IMR-90 (cell line): ENCODE data around the gene KCNIP3. TPM values are rescaled to one million over a fixed set of nuclear protein-coding genes. Genes with fewer than 3 reads are reported as not detected.

Experiments
- ATAC-seq: fragments of 200-7000 bp; cut with Tn5 transposase; 2 replicates; pipeline ENCODE4 v1.9.1; 2020; ENCODE audit warnings: low read depth, mild to moderate bottlenecking, moderate library complexity
- BruUV-seq: library from RNA; stranded (reverse); fragments of 400-500 nt; replicated peaks from 2 replicates; lab custom pipeline; 2021; lab: Mats Ljungman, UMichigan
- CTCF ChIA-PET: fragments of 300-600 bp; formaldehyde crosslinking; extraction: SDS; loops from one replicate; lab custom pipeline; 2021; ENCODE audit warnings: antibody characterized with exemption; lab: Yijun Ruan, JAX
- POLR2A ChIA-PET: fragments of 300-600 bp; sonication (Branson Sonifier 250); formaldehyde crosslinking; loops from one replicate; lab custom pipeline; 2022; ENCODE audit warnings: antibody characterized with exemption; ENCODE audit not compliant: unreplicated experiment; lab: Charles Lee
- DNase-seq: peaks from one replicate; pipeline ENCODE4 v3.0.0; 2013
- H2AFZ ChIP-seq: replicated peaks from 2 replicates; pipeline ENCODE3; 2013; ENCODE audit warnings: low read length, mild to moderate bottlenecking; ENCODE audit not compliant: poor library complexity
- H2AK5ac ChIP-seq: 2 replicates; pipeline ENCODE4 v1.6.1; 2013; ENCODE audit warnings: low read depth, low read length, inconsistent platforms
- H2AK9ac ChIP-seq: replicated peaks from 2 replicates; pipeline ENCODE3; 2013; ENCODE audit warnings: mild to moderate bottlenecking, low read depth, low read length, moderate library complexity; ENCODE audit not compliant: poor library complexity
- H2BK120ac ChIP-seq: 2 replicates; pipeline ENCODE4 v1.6.1; 2013; ENCODE audit warnings: low read depth, low read length, inconsistent platforms
- H2BK15ac ChIP-seq: 3 replicates; pipeline ENCODE4 v1.6.1; 2013; ENCODE audit warnings: low read depth, low read length, inconsistent platforms
- H2BK20ac ChIP-seq: 2 replicates; pipeline ENCODE4 v1.6.1; 2013; ENCODE audit warnings: low read depth, mild to moderate bottlenecking, inconsistent platforms, low read length, moderate library complexity
- H2BK5ac ChIP-seq: 2 replicates; pipeline ENCODE4 v1.6.1; 2013; ENCODE audit warnings: mild to moderate bottlenecking, low read depth, low read length, inconsistent platforms; ENCODE audit not compliant: poor library complexity, severe bottlenecking
- H3K14ac ChIP-seq: replicated peaks from 2 replicates; pipeline ENCODE4 v1.6.1; 2013; ENCODE audit warnings: low read depth, low read length, inconsistent platforms
- H3K18ac ChIP-seq: 2 replicates; pipeline ENCODE4 v1.6.1; 2013; ENCODE audit warnings: low read depth, low read length, control low read depth
- H3K23ac ChIP-seq: 2 replicates; pipeline ENCODE4 v1.6.1; 2013; ENCODE audit warnings: low read depth, low read length, inconsistent platforms
- H3K27ac ChIP-seq: 2 replicates; pipeline ENCODE4 v1.5.1; 2013; ENCODE audit warnings: mild to moderate bottlenecking, control low read depth, low read length; ENCODE audit not compliant: insufficient read depth
- H3K27me3 ChIP-seq: 2 replicates; pipeline ENCODE4 v1.6.1; 2013; ENCODE audit warnings: low read length; ENCODE audit not compliant: control insufficient read depth, insufficient read depth
- H3K36me3 ChIP-seq: 2 replicates; pipeline ENCODE4 v1.6.1; 2013; ENCODE audit warnings: low read length, mixed read lengths; ENCODE audit not compliant: control insufficient read depth, insufficient read depth
- H3K4ac ChIP-seq: 2 replicates; pipeline ENCODE4 v1.6.1; 2013; ENCODE audit warnings: low read depth, low read length, inconsistent platforms
- H3K4me1 ChIP-seq: 2 replicates; pipeline ENCODE4 v1.6.1; 2013; ENCODE audit warnings: low read length, mixed read lengths; ENCODE audit not compliant: control insufficient read depth, insufficient read depth
- H3K4me2 ChIP-seq: 2 replicates; pipeline ENCODE4 v1.6.1; 2013; ENCODE audit warnings: low read depth, mild to moderate bottlenecking, control low read depth, low read length, moderate library complexity
- H3K4me3 ChIP-seq: 2 replicates; pipeline ENCODE4 v1.5.1; 2013; ENCODE audit warnings: low read depth, mild to moderate bottlenecking, control low read depth, low read length, moderate library complexity; ENCODE audit not compliant: insufficient read depth
- H3K56ac ChIP-seq: 2 replicates; pipeline ENCODE4 v1.6.1; 2013; ENCODE audit warnings: low read length, inconsistent platforms; ENCODE audit not compliant: insufficient read depth; ENCODE audit errors: extremely low read depth
- H3K79me1 ChIP-seq, 2 experiments: 2 replicates each; pipeline ENCODE4 v1.6.1; 2013; ENCODE audit warnings: low read length in 2 of 2, inconsistent platforms in 1 of 2, low read depth in 1 of 2
- H3K9ac ChIP-seq: 2 replicates; pipeline ENCODE4 v1.6.1; 2013; ENCODE audit warnings: low read depth, low read length, control low read depth
- H3K9me1 ChIP-seq: 2 replicates; pipeline ENCODE4 v1.6.1; 2013; ENCODE audit warnings: low read length, inconsistent platforms; ENCODE audit not compliant: insufficient read depth
- H3K9me3 ChIP-seq: 2 replicates; pipeline ENCODE4 v1.6.1; 2013; ENCODE audit warnings: low read length; ENCODE audit not compliant: control insufficient read depth, insufficient read depth
- H4K20me1 ChIP-seq: 2 replicates; pipeline ENCODE4 v1.6.1; 2013; ENCODE audit warnings: low read length, inconsistent platforms; ENCODE audit not compliant: insufficient read depth
- H4K5ac ChIP-seq: 2 replicates; pipeline ENCODE4 v1.6.1; 2013; ENCODE audit warnings: mild to moderate bottlenecking, low read depth, low read length, control low read depth
- H4K8ac ChIP-seq, 2 experiments: 2 replicates each; pipeline ENCODE4 v1.6.1; 2013; ENCODE audit warnings: low read depth in 2 of 2, low read length in 2 of 2, control low read depth in 1 of 2, inconsistent platforms in 1 of 2
- H4K91ac ChIP-seq: 2 replicates; pipeline ENCODE4 v1.6.1; 2013; ENCODE audit warnings: low read depth, low read length, inconsistent platforms; ENCODE audit not compliant: insufficient read depth
- CHD1 ChIP-seq: IDR thresholded peaks from 2 replicates; pipeline ENCODE4 v1.6.1; 2012; ENCODE audit warnings: low read depth, low read length, improper control_type of control experiment
- CTCF ChIP-seq: conservative IDR thresholded peaks from 2 replicates; pipeline ENCODE4 v1.5.1; 2012; ENCODE audit warnings: mild to moderate bottlenecking, low read depth, low read length, improper control_type of control experiment
- FOS ChIP-seq: fragments of 150-350 bp; IDR thresholded peaks from 2 replicates; pipeline ENCODE4 v1.6.1; 2016; ENCODE audit warnings: low read depth, low read length
- MXI1 ChIP-seq: IDR thresholded peaks from 2 replicates; pipeline ENCODE4 v1.6.1; 2012; ENCODE audit warnings: low read depth, mild to moderate bottlenecking, low read length, moderate library complexity, borderline replicate concordance
- NFE2L2 ChIP-seq: fragments of 150-350 bp; IDR thresholded peaks from 2 replicates; pipeline ENCODE4 v1.6.1; 2016; ENCODE audit warnings: low read depth, mild to moderate bottlenecking, low read length
- POLR2A ChIP-seq: IDR thresholded peaks from 2 replicates; pipeline ENCODE4 v1.6.1; 2012; ENCODE audit warnings: mild to moderate bottlenecking, low read depth, low read length
- RAD21 ChIP-seq: IDR thresholded peaks from 2 replicates; pipeline ENCODE4 v1.6.1; 2012; ENCODE audit warnings: low read length, improper control_type of control experiment
- RCOR1 ChIP-seq: IDR thresholded peaks from 2 replicates; pipeline ENCODE4 v1.6.1; 2012; ENCODE audit warnings: mild to moderate bottlenecking, low read length, improper control_type of control experiment; ENCODE audit not compliant: insufficient replicate concordance
- RFX5 ChIP-seq: IDR thresholded peaks from 2 replicates; pipeline ENCODE4 v1.8.0; 2012; ENCODE audit warnings: low read depth, mild to moderate bottlenecking, low read length, moderate library complexity
- USF2 ChIP-seq: fragments of 150-350 bp; IDR thresholded peaks from 2 replicates; pipeline ENCODE4 v1.6.1; 2017; ENCODE audit warnings: mild to moderate bottlenecking, antibody characterized with exemption, low read length, low read depth
- WGBS, 2 experiments: methylation state at CpG; one replicate each; pipeline versions ENCODE4 v1.1.5 to v1.1.7; 2013; ENCODE audit warnings: missing lambda C conversion rate in 2 of 2; ENCODE audit not compliant: insufficient read length in 1 of 2; ENCODE audit errors: extremely low coverage in 2 of 2; 5-methylcytosine and 5-hydroxymethylcytosine counted together
- dilution Hi-C: fragments of 300-500 bp; cut with HindIII; formaldehyde crosslinking; loops from one replicate; pipeline ENCODE4 v1.14.3; 2018; ENCODE audit warnings: low sequenced_read_pairs; ENCODE audit not compliant: unreplicated experiment
- in situ Hi-C: fragments of 300-500 bp; cut with MboI; formaldehyde crosslinking; loops from 3 replicates; pipeline ENCODE4 v1.14.3; 2019; ENCODE audit warnings: low sequenced_read_pairs, inconsistent platforms, mixed read lengths
- intact Hi-C: fragments of 100-400 bp; cut with micrococcal nuclease; formaldehyde crosslinking; loops from 2 replicates; pipeline ENCODE4 v1.10.0; 2022
- polyA plus RNA-seq, 3 experiments: library from polyadenylated mRNA; depleted of rRNA; stranded (reverse); fragments of >200 nt; gene quantifications; 2 replicates each; pipeline ENCODE4 v1.2.3, GENCODE V29; 2012; ENCODE audit warnings: low replicate concordance in 1 of 3
- total RNA-seq: library from RNA; depleted of rRNA; stranded (reverse); fragments of >200 nt; gene quantifications from 2 replicates; pipeline ENCODE4 v1.2.3, GENCODE V29; 2012

The KCNIP3 gene
- total and polyA plus RNA-seq, 2 of the 4 experiments (the other 2 are of a cell fraction), result 0.72 to 1.4 TPM

GRCh38 chr2:95383635-95384027 lies 86.5 kb downstream of the KCNIP3 start:
- TF ChIP-seq MXI1, result no peak
- TF ChIP-seq RAD21, result no peak
- TF ChIP-seq RFX5, result no peak
- no peak for TF ChIP-seq RCOR1
- no peak for TF ChIP-seq CHD1
- no peak for TF ChIP-seq CTCF
- TF ChIP-seq FOS, result no peak
- no peak for TF ChIP-seq USF2
- TF ChIP-seq NFE2L2, result no peak
- no peak for TF ChIP-seq POLR2A
- H3K4ac ChIP-seq, result no peak overlapping the region
- H3K79me1 ChIP-seq, result no peaks in the 10 kb centered on the region
- in situ Hi-C loops, result no loop called here
- no peak overlapping the region for H3K27ac ChIP-seq
- no CpG with 5 or more reads among the region's 9 CpGs for WGBS, 2 experiments
- no peak for ATAC-seq
- H2AK9ac ChIP-seq, result no peak overlapping the region
- no peak overlapping the region for H2AK5ac ChIP-seq
- dilution Hi-C loops, result no loop called here
- no peak overlapping the region for H3K23ac ChIP-seq
- no peaks in the 10 kb centered on the region for H4K20me1 ChIP-seq
- H3K36me3 ChIP-seq, result no peaks in the 10 kb centered on the region
- H3K4me3 ChIP-seq, result no peak overlapping the region
- H3K9me3 ChIP-seq, result no peaks in the 10 kb centered on the region
- ChIA-PET CTCF (no interaction called here), POLR2A (no interaction called here)
- H3K56ac ChIP-seq, result no peak overlapping the region
- H4K5ac ChIP-seq, result no peak overlapping the region
- H4K91ac ChIP-seq, result no peak overlapping the region
- no peak overlapping the region for H2BK20ac ChIP-seq
- no peak overlapping the region for H3K18ac ChIP-seq
- no peak overlapping the region for H4K8ac ChIP-seq
- H3K9me1 ChIP-seq, result no peaks in the 10 kb centered on the region; the same call in 1 of the 2 replicates
- no peaks in the 10 kb centered on the region for H3K4me1 ChIP-seq
- no peak overlapping the region for H2BK15ac ChIP-seq
- peaks cover 5% of the 10 kb centered on the region for H3K27me3 ChIP-seq
- no peak overlapping the region for H3K9ac ChIP-seq
- no TSS peak for BruUV-seq
- H3K4me2 ChIP-seq, result no peak overlapping the region
- no peak overlapping the region for H2AFZ ChIP-seq
- H2BK120ac ChIP-seq, result no peak overlapping the region
- no peak overlapping the region for H3K14ac ChIP-seq
- H2BK5ac ChIP-seq, result no peak overlapping the region
- DNase-seq, result no peak
- intact Hi-C loops, result no loop called here
